Body of pancreas (tissue), 4 donors: ENCODE results near the gene SALL3. TPM values are rescaled to one million over a fixed set of nuclear protein-coding genes. Genes with fewer than 3 reads are reported as not detected.

Experiments used
- ATAC-seq: fragments of 150-250 bp; one replicate; pipeline ENCODE4 v1.9.1; 2016
- DNase-seq, 4 donors: peaks; one replicate each; pipeline ENCODE4 v3.0.0-alpha.2; 2019
- H3K27ac ChIP-seq, 4 donors: fragments of 200-600 bp; sonication (generic); 1 replicate in 3 of 4; 2 replicates in 1 of 4; pipeline versions ENCODE4 v1.5.1 to v1.6.1; 2016 to 2019; ENCODE audit warnings: mild to moderate bottlenecking in 1 of 4, mixed read lengths in 1 of 4, moderate library complexity in 1 of 4
- H3K27me3 ChIP-seq, 2 donors: fragments of 200-600 bp; sonication (generic); one replicate each; pipeline ENCODE4 v1.6.0; 2016; ENCODE audit warnings: mild to moderate bottlenecking in 1 of 2
- H3K36me3 ChIP-seq, 2 donors: fragments of 200-600 bp; sonication (generic); replicated peaks in 1 of 2; 2 replicates each; pipeline ENCODE4 v1.5.1; 2016; ENCODE audit warnings: low read depth in 2 of 2; ENCODE audit not compliant: insufficient read depth in 1 of 2
- H3K4me1 ChIP-seq: fragments of 200-600 bp; sonication (generic); one replicate; pipeline ENCODE4 v1.6.0; 2016
- H3K4me3 ChIP-seq, 2 donors: fragments of 200-600 bp; sonication (generic); 1 replicate in 1 of 2; 2 replicates in 1 of 2; pipeline ENCODE4 v1.5.1; 2016 to 2019
- H3K9me3 ChIP-seq, 3 donors: fragments of 200-600 bp; sonication (generic); 1 replicate in 2 of 3; 2 replicates in 1 of 3; pipeline ENCODE4 v1.5.1; 2016
- CTCF ChIP-seq, 7 experiments: fragments of 450-650 bp in 4 of 7; fragments of 200-600 bp in 3 of 7; sonication (generic) in 3 of 7; IDR thresholded peaks; one replicate each; pipeline ENCODE4 v1.5.1; 2016 to 2019; ENCODE audit warnings: antibody characterized with exemption in 7 of 7
- POLR2A ChIP-seq, 3 donors: fragments of 450-650 bp; IDR thresholded peaks; one replicate each; pipeline ENCODE4 v1.6.1; 2016; ENCODE audit warnings: antibody characterized with exemption in 3 of 3, mild to moderate bottlenecking in 2 of 3
- WGBS, 2 donors: methylation state at CpG; one replicate each; pipeline ENCODE4 v1.1.5; 2017; 5-methylcytosine and 5-hydroxymethylcytosine counted together
- intact Hi-C: fragments of 100-400 bp; cut with DNase I; formaldehyde crosslinking; loops from one replicate; pipeline ENCODE4 v1.15.1; 2023
- total RNA-seq, 2 donors: library from RNA; depleted of rRNA; stranded (reverse); fragments of >200 nt; gene quantifications; one replicate each; pipeline ENCODE4 v1.1.0, GENCODE V29; 2016

SALL3 gene
- total RNA-seq, 2 donors from 2014 or later = not detected

- TF ChIP-seq POLR2A (IDR thresholded peaks at IDR 0.05) = no peak
- no peak for TF ChIP-seq CTCF (IDR thresholded peaks at IDR 0.05)
- Histone ChIP-seq H3K4me1 (no peaks in the 10 kb centered on the region), H3K9me3 (no peaks in the 10 kb centered on the region), H3K4me3 (no peak overlapping the region), H3K27ac (no peak overlapping the region), H3K27me3 (no peaks in the 10 kb centered on the region), H3K36me3 (no peaks in the 10 kb centered on the region)
- 27 to 57% methylated on average over 4 to 14 of the region's 14 CpGs for WGBS, 2 donors
- ATAC-seq (no peak), DNase-seq (no peak)
- intact Hi-C loops = no loop called here
Observed at GRCh38 chr18:79046522-79046921, 66.9 kb downstream of the SALL3 start.

- 90 to 91% methylated on average over 36 of the region's 36 CpGs for WGBS, 2 donors
- no peaks in the 10 kb centered on the region for H3K9me3 ChIP-seq
- no peak overlapping the region for H3K27ac ChIP-seq
- intact Hi-C loops = no loop called here
- no peaks in the 10 kb centered on the region for H3K36me3 ChIP-seq
- no peak overlapping the region for H3K4me3 ChIP-seq
- no peak for ATAC-seq
- H3K4me1 ChIP-seq = no peaks in the 10 kb centered on the region
- DNase-seq = no peak
- H3K27me3 ChIP-seq = no peaks in the 10 kb centered on the region
- TF ChIP-seq POLR2A (IDR thresholded peaks at IDR 0.05) = no peak
- TF ChIP-seq CTCF (IDR thresholded peaks at IDR 0.05) = no peak
Observed at GRCh38 chr18:79047556-79048244, 68.1 kb downstream of the SALL3 start.

- intact Hi-C loops = no loop called here
- TF ChIP-seq CTCF (IDR thresholded peaks at IDR 0.05) (no peak), POLR2A (IDR thresholded peaks at IDR 0.05) (no peak)
- no peaks in the 10 kb centered on the region for H3K27me3 ChIP-seq
- no peak overlapping the region for H3K27ac ChIP-seq
- no peak overlapping the region for H3K4me3 ChIP-seq
- ATAC-seq = no peak
- 80% methylated on average over 8 of the region's 8 CpGs; no CpG with 5 or more reads in 1 of the 2 donors for WGBS, 2 donors
- no peak for DNase-seq
- no peaks in the 10 kb centered on the region for H3K9me3 ChIP-seq
- H3K4me1 ChIP-seq = no peaks in the 10 kb centered on the region
- no peaks in the 10 kb centered on the region for H3K36me3 ChIP-seq
Observed at GRCh38 chr18:79048245-79048632, 68.6 kb downstream of the SALL3 start.

- no peak for ATAC-seq
- H3K4me3 ChIP-seq = no peak overlapping the region
- WGBS, 2 donors = 63 to 83% methylated on average over 3 of the region's 3 CpGs
Observed at GRCh38 chr18:79049506-79049905, 69.9 kb downstream of the SALL3 start.

More at GRCh38 chr18:79049506-79049905, 69.9 kb downstream of the SALL3 start:
- intact Hi-C loops = no loop called here
- DNase-seq = no peak
- no peaks in the 10 kb centered on the region for H3K4me1 ChIP-seq
- no peaks in the 10 kb centered on the region for H3K27me3 ChIP-seq
- TF ChIP-seq CTCF (IDR thresholded peaks at IDR 0.05) (no peak), POLR2A (IDR thresholded peaks at IDR 0.05) (no peak)
- H3K36me3 ChIP-seq = no peaks in the 10 kb centered on the region
- H3K9me3 ChIP-seq = no peaks in the 10 kb centered on the region
- H3K27ac ChIP-seq = no peak overlapping the region

Other genes with a start within 250 kb of the SALL3 start
- gene ATP9B, start 89.6 kb downstream of the SALL3 start, total RNA-seq = 10 to 100 TPM; 19.7 to 21.1 TPM